PC-3 (cell line): ENCODE data around the gene CTNNA3. TPM values are rescaled to one million over a fixed set of nuclear protein-coding genes. Genes with fewer than 3 reads are reported as not detected.

Source experiments
- ATAC-seq: fragments of 200-7000 bp; cut with Tn5 transposase; 2 replicates; pipeline ENCODE4 v1.9.1; 2020; ENCODE audit warnings: mild to moderate bottlenecking, moderate library complexity
- BruUV-seq: library from RNA; stranded (reverse); fragments of 400-500 nt; replicated peaks from 2 replicates; lab custom pipeline; 2021; lab: Mats Ljungman, UMichigan
- CTCF ChIA-PET: fragments of 300-600 bp; sonication (Branson Sonifier 250); formaldehyde crosslinking; loops from one replicate; lab custom pipeline; 2022; ENCODE audit warnings: antibody characterized with exemption; lab: Charles Lee
- POLR2A ChIA-PET: fragments of 300-600 bp; sonication (Branson Sonifier 250); formaldehyde crosslinking; loops from one replicate; lab custom pipeline; 2022; ENCODE audit warnings: antibody characterized with exemption; ENCODE audit not compliant: unreplicated experiment; lab: Charles Lee
- DNase-seq: peaks from one replicate; pipeline ENCODE4 v3.0.0-alpha.2; 2015
- H2AFZ ChIP-seq: fragments of 300-600 bp; sonication (generic); 2 replicates; pipeline ENCODE4 v1.6.0; 2016; ENCODE audit warnings: antibody characterized with exemption, low read length
- H3F3A ChIP-seq: fragments of 300-600 bp; sonication (generic); one replicate; pipeline ENCODE4 v1.6.0; 2017; ENCODE audit warnings: antibody characterized with exemption, low read length, control low read depth, mild to moderate bottlenecking; ENCODE audit not compliant: unreplicated experiment
- H3K27ac ChIP-seq: fragments of 300-600 bp; sonication (generic); 2 replicates; pipeline ENCODE4 v1.5.1; 2016; ENCODE audit warnings: mild to moderate bottlenecking, low read length
- H3K27me3 ChIP-seq: fragments of 300-600 bp; sonication (generic); 2 replicates; pipeline ENCODE4 v1.6.1; 2016; ENCODE audit warnings: low read length, mixed read lengths
- H3K36me3 ChIP-seq: fragments of 300-600 bp; sonication (generic); 2 replicates; pipeline ENCODE4 v1.6.1; 2016; ENCODE audit warnings: low read depth, mixed run types, low read length, mixed read lengths
- H3K4me1 ChIP-seq: fragments of 300-600 bp; sonication (generic); 2 replicates; pipeline ENCODE4 v1.5.1; 2016; ENCODE audit warnings: low read length; ENCODE audit not compliant: insufficient read depth
- H3K4me2 ChIP-seq: fragments of 300-600 bp; sonication (generic); 2 replicates; pipeline ENCODE4 v1.6.0; 2016; ENCODE audit warnings: low read length
- H3K4me3 ChIP-seq: fragments of 300-600 bp; sonication (generic); 2 replicates; pipeline ENCODE4 v1.5.1; 2016; ENCODE audit warnings: mild to moderate bottlenecking, low read length, mixed read lengths
- H3K79me2 ChIP-seq: fragments of 300-600 bp; sonication (generic); 2 replicates; pipeline ENCODE4 v1.6.1; 2017; ENCODE audit warnings: low read length, mixed read lengths
- H3K9ac ChIP-seq: fragments of 300-600 bp; sonication (generic); 2 replicates; pipeline ENCODE4 v1.6.0; 2016; ENCODE audit warnings: mild to moderate bottlenecking, low read length
- H3K9me2 ChIP-seq: fragments of 300-600 bp; sonication (generic); replicated peaks from 2 replicates; pipeline ENCODE4 v1.6.1; 2016; ENCODE audit warnings: mixed run types, low read length, mixed read lengths
- H3K9me3 ChIP-seq: fragments of 300-600 bp; sonication (generic); 2 replicates; pipeline ENCODE4 v1.6.1; 2016; ENCODE audit warnings: low read length, mixed read lengths
- H4K20me1 ChIP-seq: fragments of 300-600 bp; sonication (generic); 2 replicates; pipeline ENCODE4 v1.6.1; 2016; ENCODE audit warnings: low read length, mixed read lengths
- CTCF ChIP-seq: fragments of 300-600 bp; sonication (generic); conservative IDR thresholded peaks from 2 replicates; pipeline ENCODE4 v1.5.1; 2017; ENCODE audit warnings: antibody characterized with exemption, low read depth, mild to moderate bottlenecking, low read length
- EZH2 ChIP-seq: fragments of 300-600 bp; sonication (generic); IDR thresholded peaks from one replicate; pipeline ENCODE4 v1.6.1; 2017; ENCODE audit warnings: antibody characterized with exemption, mild to moderate bottlenecking, low read length; ENCODE audit not compliant: unreplicated experiment
- EZH2phosphoT487 ChIP-seq: fragments of 300-600 bp; sonication (generic); IDR thresholded peaks from 2 replicates; pipeline ENCODE4 v1.6.1; 2018; ENCODE audit warnings: mild to moderate bottlenecking, antibody characterized with exemption, low read length, borderline replicate concordance
- intact Hi-C: fragments of 100-400 bp; cut with micrococcal nuclease; formaldehyde crosslinking; loops from 2 replicates; pipeline ENCODE4 v1.9.0; 2023
- total RNA-seq: library from RNA; depleted of rRNA; stranded (reverse); fragments of >200 nt; gene quantifications from 2 replicates; pipeline ENCODE4 v1.2.3, GENCODE V29; 2014

Gene CTNNA3
- total RNA-seq, 1 experiment from 2014 or later: 1.9 TPM

- Histone ChIP-seq H3K9me3 (no peaks in the 10 kb centered on the region), H3K4me3 (no peak overlapping the region), H4K20me1 (no peaks in the 10 kb centered on the region), H3K79me2 (no peaks in the 10 kb centered on the region), H3K9me2 (no peaks in the 10 kb centered on the region), H3K9ac (no peak overlapping the region), H3K36me3 (no peaks in the 10 kb centered on the region), H2AFZ (no peak overlapping the region), H3K4me1 (peaks cover 12% of the 10 kb centered on the region), H3K27ac (no peak overlapping the region), H3K4me2 (peak overlapping the region; percentile 24), H3F3A (no peaks in the 10 kb centered on the region), H3K27me3 (no peaks in the 10 kb centered on the region)
- ATAC-seq: peak; percentile 68
- DNase-seq: peak; percentile 88
- intact Hi-C loops: no loop called here
- no TSS peak for BruUV-seq
- POLR2A ChIA-PET: no interaction called here
- no peak for TF ChIP-seq EZH2
- no peak for TF ChIP-seq CTCF
- no peak for TF ChIP-seq EZH2phosphoT487
- CTCF ChIA-PET: no interaction called here
Measured at GRCh38 chr10:66238343-66238742, 1457.7 kb downstream of the CTNNA3 start.

GRCh38 chr10:66234872-66235271 is 1461.1 kb downstream of the CTNNA3 start:
- BruUV-seq: no TSS peak
- H3K36me3 ChIP-seq: peaks cover 9% of the 10 kb centered on the region; the same call in 1 of the 2 replicates

More at GRCh38 chr10:66234872-66235271, 1461.1 kb downstream of the CTNNA3 start:
- H3F3A ChIP-seq: no peaks in the 10 kb centered on the region
- ATAC-seq (no peak), DNase-seq (no peak)
- H2AFZ ChIP-seq: no peak overlapping the region
- H3K9me3 ChIP-seq: peaks cover 7% of the 10 kb centered on the region
- ChIA-PET CTCF (no interaction called here), POLR2A (no interaction called here)
- no peak overlapping the region for H3K4me2 ChIP-seq
- TF ChIP-seq EZH2phosphoT487 (no peak), CTCF (no peak), EZH2 (no peak)
- peaks cover 4% of the 10 kb centered on the region; the same call in 1 of the 2 replicates for H3K79me2 ChIP-seq
- H3K9ac ChIP-seq: no peak overlapping the region
- H3K9me2 ChIP-seq: no peaks in the 10 kb centered on the region
- no peaks in the 10 kb centered on the region for H3K27me3 ChIP-seq
- no peak overlapping the region for H3K27ac ChIP-seq
- intact Hi-C loops: no loop called here
- no peak overlapping the region for H3K4me3 ChIP-seq
- peaks cover 12% of the 10 kb centered on the region for H3K4me1 ChIP-seq
- H4K20me1 ChIP-seq: no peaks in the 10 kb centered on the region
